T-helper 2 cell (primary cell): Measurements from ENCODE around the gene BFSP1.
A peak's percentile ranks its signal among the peaks of the same experiment; 100 is the strongest.

Experiments used
- DNase-seq, 5 experiments: peaks; one replicate each; pipeline versions ENCODE4 v3.0.0 to v3.0.0-alpha.2; 2012 to 2022
- total RNA-seq, 2 donors: gene quantifications; one replicate each; lab custom pipeline; 2026; lab: John Stamatoyannopoulos, UW

BFSP1 gene
- 0.62 to 2.3 reads per million in 2 donors for total RNA-seq

DNA sequence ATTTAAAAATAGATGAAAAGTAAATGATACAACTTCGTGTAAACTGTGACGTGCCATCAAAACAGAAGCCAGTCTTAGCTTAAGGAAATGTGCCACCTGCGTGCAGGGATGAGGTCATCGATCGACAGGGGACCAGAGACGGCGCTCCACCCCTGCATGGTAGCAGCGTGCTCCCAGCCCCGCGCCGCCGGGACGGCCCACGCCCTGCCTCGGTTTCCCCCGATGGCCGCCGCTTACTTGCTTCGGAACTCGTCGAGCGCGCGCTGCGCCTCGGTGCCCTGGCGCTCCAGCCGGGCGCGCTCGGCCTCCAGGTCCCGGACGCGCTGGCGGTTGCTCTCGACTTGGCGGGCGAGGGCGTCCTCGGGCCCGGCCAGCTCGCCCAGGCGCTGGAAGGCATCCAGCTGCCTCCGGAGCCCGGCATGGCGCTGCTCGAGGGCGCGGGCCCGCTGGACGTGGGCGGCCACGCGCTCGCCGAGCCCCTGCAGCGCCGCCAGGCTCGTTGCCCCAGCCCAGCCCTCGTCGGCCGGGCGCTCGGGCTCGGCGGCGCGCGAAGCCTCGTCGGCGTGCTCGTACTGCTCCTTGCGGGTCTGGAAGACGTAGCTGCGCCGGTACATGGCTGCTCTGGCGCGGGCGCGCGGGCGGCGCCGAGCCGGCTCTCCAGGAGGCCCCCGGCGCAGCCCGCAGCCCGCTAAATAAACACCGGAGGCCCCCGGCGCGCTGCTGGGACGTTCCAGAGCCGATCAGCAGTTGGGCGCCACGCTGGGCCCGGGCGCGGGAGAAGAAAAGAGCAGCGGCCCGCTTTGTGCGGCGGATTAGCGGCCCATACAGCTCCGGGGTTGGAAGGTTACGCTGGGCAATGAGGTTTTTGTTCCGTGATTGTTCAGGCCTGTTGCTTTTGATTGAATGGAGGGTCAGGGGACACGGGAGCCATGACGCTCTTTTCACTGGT, at the start of gene BFSP1:
BFSP1 (minus strand) TSS at position 664 of the 949 bp plus-strand sequence; CDS start at position 614, 50 bp downstream.
- peak in 4 of 5 experiments; percentile 10 to 81 (median 22) for DNase-seq

DNA sequence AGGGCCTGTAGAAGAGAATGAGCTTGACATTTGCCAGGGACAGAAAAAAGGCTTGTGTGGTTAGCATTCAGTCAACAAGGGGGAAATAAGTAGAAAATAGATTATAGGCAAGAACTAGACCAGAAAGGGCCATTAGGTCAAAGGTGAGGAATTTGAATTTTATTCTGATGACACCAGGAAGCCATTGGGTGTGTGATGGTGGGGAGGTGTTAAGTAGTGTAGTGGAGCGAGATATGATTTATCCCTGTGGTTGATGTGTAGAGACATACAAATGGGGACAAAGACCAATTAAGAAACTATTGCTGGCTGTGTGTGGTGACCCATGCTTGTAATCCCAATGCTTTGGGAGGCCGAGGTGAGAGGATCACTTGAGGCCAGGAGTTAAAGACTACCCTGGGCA, 49.7 kb upstream of the BFSP1 start:
- DNase-seq = no peak

DNA sequence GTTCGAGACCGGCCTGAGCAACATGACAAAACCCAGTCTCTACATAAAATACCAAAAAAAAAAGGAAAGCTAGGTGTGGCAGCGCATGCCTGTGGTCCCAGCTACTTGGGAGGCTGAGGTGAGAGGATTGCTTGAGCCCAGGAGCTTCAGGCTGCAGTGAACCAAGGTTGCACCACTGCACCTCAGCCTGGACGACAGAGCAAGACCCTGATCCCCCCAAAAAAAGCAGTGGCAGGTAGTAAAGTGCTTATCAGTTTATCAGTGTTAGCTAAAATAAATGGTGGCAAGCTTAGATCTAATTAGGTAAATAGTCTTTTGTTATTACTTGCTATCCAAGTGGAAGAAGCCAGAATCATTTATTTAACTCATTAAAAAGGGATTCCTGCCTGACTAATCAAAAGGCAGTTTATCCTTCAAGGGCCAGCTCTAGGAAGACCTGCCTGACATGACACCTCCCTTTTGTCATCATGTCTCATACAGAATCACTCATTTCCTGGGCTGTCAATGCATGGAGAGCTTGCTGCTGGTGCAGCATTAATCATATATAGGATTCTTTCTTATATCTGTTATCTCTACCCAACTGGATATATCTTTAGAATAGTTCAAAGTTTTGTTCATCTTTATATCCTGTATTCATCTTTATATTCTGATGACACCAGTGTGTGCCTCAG, 48.3 kb upstream of the BFSP1 start:
- no peak for DNase-seq

DNA sequence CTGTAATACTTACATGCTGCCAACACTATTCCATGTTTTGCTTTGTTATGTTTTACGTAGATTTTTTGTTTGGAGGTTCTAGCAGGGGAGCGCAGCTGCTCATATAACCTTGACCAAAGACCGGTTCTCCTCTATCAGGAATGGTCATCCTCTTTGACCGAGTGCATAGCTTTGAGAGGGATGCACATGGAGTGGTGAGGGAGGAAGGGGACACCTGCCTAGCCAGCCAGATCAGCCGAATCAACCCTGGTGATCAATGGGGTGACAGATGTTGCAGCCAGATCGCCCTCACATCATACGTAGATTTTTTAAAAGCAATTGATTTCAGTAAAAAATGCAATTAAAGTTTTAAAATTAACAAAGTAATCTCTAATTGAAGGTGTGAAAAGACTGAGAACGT, 45.0 kb upstream of the BFSP1 start:
- DNase-seq = no peak

DNA sequence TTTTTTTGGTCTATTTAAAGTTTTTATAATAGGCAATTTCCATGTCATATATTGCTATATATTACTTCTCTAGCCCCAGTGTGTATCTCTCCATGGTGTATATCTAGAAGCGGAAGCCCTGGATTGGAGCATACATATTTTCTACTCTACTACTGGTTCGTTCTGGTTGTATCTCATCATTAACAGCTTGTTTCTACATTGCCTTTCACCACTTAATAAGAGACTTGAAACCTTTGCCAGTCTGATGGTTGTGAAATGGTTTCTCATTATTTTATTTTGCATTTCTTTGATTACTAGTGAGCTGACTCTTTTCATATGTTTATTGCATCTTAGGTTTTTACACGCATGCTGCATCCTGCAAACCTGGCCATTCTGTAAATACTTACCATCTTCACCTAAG, 42.3 kb upstream of the BFSP1 start:
- DNase-seq = no peak

DNA sequence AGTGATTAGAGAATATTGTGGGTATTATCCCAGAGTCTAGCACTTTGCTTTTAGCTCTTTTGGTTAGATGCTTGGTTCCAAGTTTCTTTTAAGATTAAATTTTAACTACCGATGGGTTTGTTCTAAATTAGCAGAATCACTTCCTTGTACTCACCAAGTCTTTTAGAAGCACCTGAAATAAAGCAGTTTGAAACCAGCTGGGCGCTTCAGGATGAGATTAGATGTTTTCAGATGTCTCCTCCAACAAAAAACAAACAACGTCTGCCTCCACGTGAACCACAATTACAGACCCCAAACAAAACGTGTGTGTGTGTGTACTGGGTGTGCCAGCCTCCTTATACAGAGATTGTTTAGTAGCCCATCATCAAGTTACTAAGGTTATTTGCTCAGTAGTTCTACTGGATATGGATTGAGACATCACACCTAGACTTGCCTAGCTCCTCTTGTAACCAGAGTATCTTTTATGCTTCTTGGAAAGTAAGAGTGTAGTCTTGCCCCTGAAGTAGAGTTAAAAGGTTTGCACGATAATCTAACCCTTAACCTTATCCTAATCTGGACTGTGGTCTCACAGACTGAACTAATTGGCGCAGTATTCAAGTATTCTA, 41.0 kb upstream of the BFSP1 start:
- no peak for DNase-seq

DNA sequence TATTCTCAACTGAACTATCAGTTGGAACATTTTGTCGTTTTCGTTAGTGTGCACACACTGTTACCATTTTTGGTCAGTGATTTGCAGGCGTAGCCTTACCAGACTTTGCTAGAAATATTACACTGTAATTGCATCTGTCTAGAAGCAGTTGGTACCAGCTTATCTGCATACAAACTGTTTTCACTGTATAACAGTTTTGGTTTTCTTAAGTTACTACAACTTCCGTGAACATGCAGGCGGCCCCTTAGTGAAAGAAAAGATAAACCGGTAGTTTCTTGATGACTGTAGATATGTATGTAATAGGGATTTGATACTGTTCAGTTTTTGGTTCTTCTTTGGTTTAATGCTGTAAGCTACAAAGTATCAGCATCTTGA, 40.0 kb upstream of the BFSP1 start:
- DNase-seq = peak in 1 of 5 experiments; percentile 85

DNA sequence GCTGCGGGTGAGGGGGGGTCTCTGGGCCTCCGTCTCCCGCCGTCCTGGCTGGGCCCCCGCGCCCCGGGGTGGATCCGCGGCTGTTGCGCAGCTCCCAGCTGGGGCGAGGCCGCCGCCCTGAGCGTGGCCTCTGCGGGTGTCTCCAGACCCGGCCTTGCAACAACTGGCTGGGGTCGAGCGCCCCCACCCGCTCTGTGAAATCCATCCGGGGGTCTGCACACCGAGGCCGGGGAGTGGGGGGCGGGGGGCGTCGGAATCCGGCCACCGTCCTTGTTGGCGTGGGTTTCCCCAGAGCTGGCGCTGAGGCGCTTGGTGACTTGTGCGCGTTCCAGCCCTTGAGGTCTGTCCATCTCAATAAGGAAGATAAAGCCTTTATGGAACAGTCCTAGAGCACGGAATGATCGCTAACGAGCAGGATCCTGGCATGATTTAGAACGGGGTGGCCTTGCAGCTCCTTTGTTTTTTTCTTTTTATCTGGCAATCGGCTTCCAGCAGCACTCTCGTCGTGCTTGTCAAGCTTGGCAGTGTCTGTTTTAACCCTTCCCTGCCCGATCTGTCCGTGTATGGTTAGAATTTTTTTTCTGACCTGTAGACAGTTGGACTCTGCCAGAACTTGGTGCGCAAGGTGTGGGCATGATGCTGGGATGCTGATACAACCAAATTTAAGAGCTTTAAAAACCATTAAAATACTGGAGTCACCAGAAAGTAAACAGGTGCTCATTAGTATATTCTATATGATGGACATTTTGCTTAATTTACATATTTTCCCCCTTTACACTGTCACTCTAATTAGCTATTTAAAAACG, 39.4 kb upstream of the BFSP1 start:
- DNase-seq = peak in 2 of 5 experiments; percentile 3 to 54

DNA sequence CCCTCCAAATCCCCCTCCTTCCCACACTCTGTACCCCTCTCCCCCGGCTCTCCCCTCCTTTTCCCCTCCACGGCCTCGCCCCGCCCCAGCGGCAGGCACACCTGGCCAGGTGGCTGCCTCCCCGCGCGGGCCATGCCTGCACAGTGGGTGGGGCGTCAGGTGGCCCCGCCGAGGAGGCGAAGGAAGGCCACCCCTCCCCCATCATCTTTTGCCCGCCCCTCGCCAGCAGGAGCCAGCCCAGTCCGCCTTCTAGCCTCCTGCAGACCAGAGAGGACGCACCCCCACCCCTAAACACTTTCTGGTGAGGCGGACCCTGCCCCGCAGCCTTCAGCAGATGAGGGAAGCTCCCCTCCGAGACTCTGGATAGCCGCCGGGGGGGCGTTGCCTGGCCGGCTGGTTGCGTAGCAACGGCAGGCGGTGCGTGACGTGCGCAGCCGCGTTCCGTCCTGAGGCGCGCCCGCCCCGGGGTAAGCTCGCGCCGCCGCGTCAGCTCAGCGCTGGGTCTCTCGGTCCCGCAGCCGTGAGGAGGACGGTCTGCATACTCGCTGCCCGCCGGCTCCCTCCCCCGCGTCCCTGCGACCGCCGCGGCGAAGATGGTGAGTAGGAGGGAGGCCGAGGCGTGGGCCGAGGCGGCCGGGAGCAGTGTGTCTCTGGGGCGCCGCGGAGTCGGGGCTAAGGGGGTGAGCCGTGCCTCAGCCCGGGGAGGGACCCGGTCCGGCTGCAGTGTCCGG, 38.6 kb upstream of the BFSP1 start, which contains the start of gene DSTN:
DSTN (plus strand) TSS at position 460 of the 731 bp plus-strand sequence; CDS start at position 594, 134 bp downstream.
- peak; percentile 78 to 92 (median 82) for DNase-seq

DNA sequence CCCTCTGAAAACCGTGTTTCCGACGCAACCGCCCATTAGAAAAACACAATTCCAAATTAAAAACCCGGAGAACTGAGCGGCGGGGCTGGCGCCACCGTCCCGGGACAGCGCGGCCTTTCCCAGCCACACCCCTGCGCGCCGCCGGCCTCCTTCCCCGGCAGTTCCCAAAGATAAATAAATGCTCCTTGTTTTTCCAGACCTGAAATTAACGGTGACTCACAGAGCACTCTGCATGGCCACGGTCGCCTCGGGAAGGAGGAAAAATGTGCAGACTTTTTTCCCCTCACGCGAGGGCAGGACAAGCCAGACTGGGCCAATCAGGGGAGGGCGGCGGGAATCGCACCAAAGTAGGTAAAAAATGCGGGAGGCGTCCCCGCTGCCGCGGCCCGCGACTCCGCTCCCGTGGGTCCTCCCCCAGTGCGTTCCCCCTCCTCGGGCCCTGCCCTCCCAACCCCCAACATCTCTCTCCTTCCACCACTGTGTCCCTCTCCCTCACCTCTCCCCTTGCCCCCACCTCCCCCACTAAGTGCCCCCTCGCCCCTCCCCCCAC, 37.9 kb upstream of the BFSP1 start:
- peak in 1 of 5 experiments; percentile 2 for DNase-seq

DNA sequence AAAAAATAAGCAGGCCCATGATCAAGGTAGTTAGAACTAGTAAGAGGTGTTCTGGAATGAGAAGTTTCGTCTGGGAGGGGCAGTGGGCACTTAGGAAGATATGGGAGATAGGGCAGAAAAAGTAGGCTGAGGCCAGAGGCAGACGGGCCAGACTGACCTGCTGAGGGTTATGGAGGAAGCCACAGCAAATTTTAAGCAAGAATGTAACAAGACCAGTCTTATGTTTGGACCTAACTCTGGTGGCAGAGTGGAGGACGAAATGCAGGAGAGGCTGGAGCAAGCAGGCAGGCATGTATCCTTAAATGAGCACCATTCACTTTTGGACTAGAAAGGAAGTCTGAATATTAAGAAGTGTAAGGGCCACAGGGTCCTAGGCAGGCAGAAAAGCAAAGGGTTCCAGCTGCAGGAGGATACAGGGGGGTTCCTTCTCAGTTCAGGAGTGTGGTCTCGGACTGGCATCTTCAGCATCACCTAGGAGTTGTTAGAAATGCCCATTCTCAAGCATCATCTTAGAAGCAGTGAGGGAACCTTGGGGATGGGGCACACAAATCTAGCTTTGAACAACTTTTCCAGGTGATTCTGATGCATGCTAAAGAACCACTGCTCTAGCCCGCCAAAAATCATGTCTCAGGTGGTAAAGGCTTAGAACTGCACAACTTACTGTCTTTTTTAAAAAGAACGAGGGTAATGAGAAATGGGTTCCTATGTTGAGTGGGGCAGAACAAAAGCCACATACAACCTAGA, 37.0 kb upstream of the BFSP1 start:
- DNase-seq = no peak

DNA sequence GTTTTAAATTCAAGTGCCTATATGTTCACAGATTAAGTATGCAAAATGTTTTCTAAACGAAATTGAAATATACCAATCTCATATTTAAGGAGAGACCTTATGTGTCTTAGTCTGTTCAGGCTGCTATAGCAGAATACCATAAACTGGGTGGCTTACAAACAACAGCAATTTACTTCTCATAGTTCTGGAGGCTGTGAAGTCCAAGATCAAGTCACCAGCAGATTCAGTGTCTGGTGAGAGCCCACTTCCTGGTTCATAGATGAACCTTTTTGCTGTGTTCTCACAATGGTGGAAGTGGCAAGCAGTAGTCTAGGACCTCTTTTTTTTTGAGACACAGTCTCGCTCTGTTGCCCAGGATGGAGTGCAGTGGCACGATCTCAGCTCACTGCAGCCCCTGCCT, 35.2 kb upstream of the BFSP1 start:
- no peak for DNase-seq

DNA sequence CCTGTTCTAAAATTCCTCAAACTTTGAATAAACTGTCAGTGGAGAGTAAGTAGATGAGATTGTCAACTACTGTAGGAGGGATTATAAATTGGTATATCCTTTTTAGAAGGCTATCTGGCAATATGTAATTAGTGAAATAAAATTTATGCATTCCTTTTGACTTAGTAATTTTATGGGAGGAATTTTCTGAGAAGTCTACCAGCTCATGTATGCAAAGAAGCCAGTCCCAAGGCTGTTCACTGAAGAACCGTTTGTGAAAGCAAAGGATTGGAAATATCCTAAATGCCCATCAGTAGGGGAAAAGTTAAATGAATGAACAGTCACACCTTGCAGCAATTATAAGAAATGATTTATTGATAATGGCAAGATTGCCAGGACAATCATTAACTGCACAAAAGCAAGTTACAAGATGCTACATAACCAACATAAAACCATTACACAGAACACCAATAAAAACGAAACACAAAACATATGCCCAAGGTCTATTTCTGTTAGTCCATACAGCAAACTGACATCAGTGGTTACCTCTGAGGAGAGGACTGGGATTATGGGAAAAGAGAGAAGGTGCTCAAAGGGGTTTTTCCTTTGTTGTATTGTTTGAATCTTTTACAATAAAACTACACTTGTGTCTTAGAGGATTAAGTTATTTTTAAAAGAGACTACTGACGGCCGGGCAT, 34.1 kb upstream of the BFSP1 start:
- DNase-seq = no peak

DNA sequence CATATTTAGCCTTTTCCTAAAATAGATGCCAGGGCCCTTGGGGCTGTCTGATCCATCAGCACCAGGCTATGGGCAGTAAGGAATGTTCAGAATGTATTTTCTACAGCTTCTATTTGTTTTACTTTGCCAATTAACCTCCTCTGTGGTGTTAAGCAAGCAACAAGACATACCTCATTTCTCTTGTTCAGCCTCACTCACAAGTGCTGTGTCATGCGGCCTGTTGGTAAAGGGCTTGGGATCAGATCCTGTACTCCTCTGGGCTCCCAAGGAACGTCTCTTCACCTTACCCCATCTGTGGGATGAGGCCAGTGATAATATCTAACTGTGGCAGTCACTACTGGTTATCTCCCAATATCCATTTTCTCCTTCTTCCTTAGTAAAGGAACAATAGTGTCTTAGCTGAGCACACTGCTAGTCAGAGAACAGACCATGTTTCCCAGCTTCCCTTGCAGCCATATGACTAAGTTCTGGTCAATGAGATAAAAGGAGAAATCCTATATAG, 31.7 kb upstream of the BFSP1 start:
- no peak for DNase-seq

DNA sequence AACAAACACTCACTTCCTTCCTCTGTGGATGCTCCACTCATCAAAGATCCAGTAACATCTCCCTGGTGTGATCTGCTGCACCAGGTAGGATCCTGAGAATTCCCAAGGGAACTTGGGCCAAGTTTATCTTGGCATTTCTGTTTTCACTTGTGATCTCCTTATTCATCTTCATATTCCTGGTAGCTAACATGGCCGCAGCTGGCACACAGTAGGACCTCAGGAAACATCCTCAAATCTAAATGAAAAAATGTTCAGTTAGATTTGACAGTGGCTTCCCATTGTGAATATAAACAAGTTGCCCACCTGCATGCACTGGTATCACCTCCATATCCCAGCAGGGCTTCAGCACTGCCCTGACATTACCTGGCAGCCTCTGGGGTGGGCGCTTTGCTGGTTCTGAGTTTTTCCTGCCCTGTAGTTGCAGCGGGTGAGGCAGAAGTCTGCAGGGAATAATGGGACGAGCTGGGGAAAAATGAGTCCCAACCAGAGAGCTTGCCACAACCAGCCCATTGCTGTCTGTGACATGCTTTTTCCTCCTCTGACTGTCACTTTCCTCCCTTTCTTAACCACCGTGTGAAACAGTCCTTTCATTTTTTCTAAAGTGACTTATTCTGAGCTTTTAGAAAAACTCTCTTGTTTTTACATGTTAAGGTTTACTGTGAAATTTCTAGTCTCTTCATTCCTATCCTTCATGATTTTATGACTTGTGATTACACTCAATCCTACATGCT, 29.3 kb upstream of the BFSP1 start:
- no peak for DNase-seq

DNA sequence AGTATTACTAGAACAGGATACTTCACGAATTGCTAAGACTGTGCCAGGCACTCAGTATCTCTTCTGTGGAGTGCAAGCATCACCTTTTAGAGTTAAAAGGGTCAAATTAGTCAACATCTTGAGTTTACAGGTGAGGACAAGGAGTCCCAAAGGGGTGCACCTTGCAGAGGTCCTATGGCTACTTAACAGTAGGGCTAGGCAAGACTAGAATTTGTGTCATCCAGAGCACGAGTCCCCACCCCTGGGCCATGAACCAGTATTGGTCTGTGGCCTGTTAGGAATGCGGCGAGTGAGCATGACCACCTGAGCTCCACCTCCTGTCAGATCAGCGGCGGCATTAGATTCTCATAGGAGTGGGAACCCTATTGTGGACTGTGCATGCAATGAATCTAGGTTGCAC, 28.2 kb upstream of the BFSP1 start:
- DNase-seq = no peak

DNA sequence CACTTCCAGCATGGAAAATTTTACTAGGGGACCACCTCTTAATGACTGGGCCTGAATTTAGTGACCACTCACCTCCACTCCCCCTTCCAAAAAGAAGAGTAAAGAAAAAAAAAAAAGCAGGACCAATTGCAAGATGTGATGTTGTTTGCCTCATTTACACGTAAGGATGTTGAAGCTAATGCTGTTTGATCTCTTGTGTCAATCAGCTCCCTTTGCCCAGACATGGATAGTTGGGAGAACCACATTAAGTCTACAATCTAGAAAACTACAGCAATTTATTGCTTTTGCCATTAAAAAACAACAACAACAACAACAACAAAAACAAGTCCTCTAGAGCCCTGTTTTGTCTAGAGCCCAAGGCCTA, 27.7 kb upstream of the BFSP1 start:
- DNase-seq = no peak

DNA sequence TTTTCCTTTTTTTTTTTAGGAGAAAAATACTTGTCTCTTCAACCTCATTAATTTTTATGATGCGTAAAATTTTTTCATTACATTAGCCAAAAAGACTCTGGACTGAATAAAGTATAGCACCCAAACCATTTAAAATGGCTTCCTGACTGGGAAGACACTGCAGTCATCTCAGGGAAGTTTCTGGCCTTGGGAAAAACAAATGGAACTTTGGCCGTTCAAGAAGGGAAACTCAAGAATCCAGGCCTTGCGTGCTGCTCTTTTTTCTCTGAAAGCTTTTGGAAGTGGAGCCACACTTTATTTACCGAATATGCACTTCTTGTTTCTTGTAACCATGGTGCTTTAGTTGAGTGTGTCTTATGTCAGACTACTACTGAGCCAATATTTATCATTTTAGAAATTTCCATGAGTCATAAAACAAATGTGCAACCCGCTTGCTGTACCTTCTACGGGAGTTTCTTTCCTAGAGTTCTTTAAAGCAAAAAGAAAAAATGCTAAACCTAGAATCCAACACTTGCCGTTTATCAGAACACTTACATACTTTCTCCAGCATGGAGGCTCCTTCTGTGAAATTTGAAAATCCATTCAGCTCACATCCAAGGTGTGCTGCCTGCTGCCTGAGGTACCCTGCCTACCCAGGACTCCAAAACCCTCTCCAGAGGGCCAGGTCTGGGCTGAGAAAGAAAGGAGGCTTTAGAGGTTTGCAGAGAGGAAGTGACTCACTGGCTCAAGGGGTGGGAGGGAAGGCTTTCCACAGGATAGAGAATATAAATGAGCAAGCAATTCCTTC, 27.2 kb upstream of the BFSP1 start:
- no peak for DNase-seq

DNA sequence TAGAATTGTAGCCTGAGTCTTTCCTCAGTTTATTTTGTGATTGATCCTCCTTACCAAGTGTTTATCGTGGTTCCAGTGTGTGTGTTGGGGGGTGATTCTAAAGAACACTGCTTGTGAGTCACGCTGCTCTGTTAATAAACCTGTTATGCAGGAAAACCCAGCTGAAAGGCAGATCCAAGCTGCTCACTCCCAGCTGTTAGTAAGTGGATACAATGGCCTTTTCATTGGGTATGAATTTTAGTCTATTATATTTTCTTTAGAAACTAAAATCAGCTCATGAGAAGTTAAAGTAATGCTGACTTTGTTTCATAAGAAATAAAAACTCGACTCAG, 26.5 kb upstream of the BFSP1 start:
- no peak for DNase-seq
